Measurements from ENCODE around the gene SEMA3A. TPM values are rescaled to one million over a fixed set of nuclear protein-coding genes. Genes with fewer than 3 reads are reported as not detected.

The SEMA3A gene
- total RNA-seq, 1 experiment from 2014 or later, result 32.2 TPM

- peaks cover 35% of the 10 kb centered on the region for H3K4me1 Mint-ChIP-seq
- H3K27me3 Mint-ChIP-seq (ENCODE audit: low read depth), result no peaks in the 10 kb centered on the region
- H3K4me3 Mint-ChIP-seq, result no peak overlapping the region
- ATAC-seq (no peak), DNase-seq (ENCODE audit: low spot score) (no peak)
- POLR2A ChIA-PET, result no interaction called here
- H3K36me3 Mint-ChIP-seq, result no peaks in the 10 kb centered on the region
- CTCF ChIA-PET, result no interaction called here
- H3K27ac Mint-ChIP-seq, result peak overlapping the region; percentile 56
- peaks cover 3% of the 10 kb centered on the region; the same call in 1 of the 2 replicates for H3K9me3 Mint-ChIP-seq
- TF ChIP-seq PREB (CRISPR knock-in tag; IDR thresholded peaks at IDR 0.05; ENCODE audit: borderline replicate concordance) (no peak), PRRX2 (CRISPR knock-in tag; IDR thresholded peaks at IDR 0.05) (no peak), CTCF (IDR thresholded peaks at IDR 0.05) (no peak), ZNF512 (CRISPR knock-in tag; IDR thresholded peaks at IDR 0.05; ENCODE audit: borderline replicate concordance) (no peak), E2F4 (CRISPR knock-in tag; IDR thresholded peaks at IDR 0.05; ENCODE audit: borderline replicate concordance, low read depth) (no peak), NFYB (CRISPR knock-in tag; conservative IDR thresholded peaks at IDR 0.05; ENCODE audit: low read depth) (no peak), CBFB (CRISPR knock-in tag; IDR thresholded peaks at IDR 0.05; ENCODE audit: low read depth) (no peak), FOXK1 (CRISPR knock-in tag; IDR thresholded peaks at IDR 0.05) (no peak), ATF2 (CRISPR knock-in tag; IDR thresholded peaks at IDR 0.05; ENCODE audit: borderline replicate concordance, low read depth) (no peak), STAT6 (CRISPR knock-in tag; conservative IDR thresholded peaks at IDR 0.05; ENCODE audit: low read depth) (no peak), NR2C2 (CRISPR knock-in tag; IDR thresholded peaks at IDR 0.05) (no peak), IRF2 (CRISPR knock-in tag; IDR thresholded peaks at IDR 0.05; ENCODE audit: borderline replicate concordance, low read depth) (no peak), SMAD4 (CRISPR knock-in tag; IDR thresholded peaks at IDR 0.05) (no peak), ZNF425 (CRISPR knock-in tag; conservative IDR thresholded peaks at IDR 0.05) (no peak), ZNF281 (CRISPR knock-in tag; IDR thresholded peaks at IDR 0.05) (no peak), AFF4 (CRISPR knock-in tag; IDR thresholded peaks at IDR 0.05; ENCODE audit: borderline replicate concordance) (no peak)
Measured at GRCh38 chr7:84088802-84089201, 105.8 kb downstream of the SEMA3A start.
